ENCODE data around the gene AGR2.

DNA sequence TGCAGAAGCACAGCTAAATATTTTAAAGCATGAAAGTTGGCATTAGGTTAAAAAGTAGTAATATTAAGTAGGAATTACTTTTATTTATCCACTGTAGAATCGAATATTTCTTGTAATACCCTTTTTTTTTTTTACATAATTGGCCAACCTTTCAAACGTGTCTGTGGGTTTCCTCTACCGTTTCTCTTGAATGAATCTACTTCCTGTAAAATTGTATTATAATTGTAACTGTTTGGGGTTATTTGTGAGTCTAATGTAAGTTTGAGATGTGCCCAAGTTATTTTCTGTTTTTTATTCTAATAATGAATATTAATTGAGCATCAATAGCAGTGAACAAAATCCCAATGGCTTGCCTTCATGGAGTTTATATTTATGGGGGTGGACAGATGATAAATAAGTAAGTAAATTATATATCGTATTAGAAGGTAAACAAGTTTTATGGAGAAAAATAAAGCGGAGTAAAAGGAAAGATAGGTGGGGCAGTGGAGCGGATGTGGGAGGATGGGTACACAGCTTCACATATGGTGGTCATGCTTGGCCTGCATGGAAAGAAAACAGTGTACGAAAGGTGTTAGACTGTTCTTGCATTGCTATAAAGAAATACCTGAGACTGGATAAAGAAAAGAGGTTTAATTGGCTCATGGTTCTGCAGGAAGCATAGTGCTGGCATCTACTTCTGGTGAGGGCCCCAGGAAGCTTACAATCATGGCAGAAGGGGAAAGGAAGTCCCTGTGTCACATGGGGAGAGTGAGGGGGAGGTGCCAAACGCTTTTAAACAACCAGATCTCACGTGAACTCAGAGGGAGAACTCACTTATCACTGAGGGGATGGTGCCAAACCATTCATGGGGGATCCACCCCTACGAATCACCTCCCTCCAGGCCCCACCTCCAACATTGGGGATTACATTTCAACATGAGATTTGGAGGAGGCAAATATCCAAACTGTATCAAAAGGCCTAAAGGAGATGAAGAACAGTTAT, 45.9 kb downstream of the AGR2 start:
- no peak for TF ChIP-seq CTCF (IDR thresholded peaks at IDR 0.05)
- TF ChIP-seq POLR2A (IDR thresholded peaks at IDR 0.05) = no peak

All from uterus (tissue), 2 donors.